Vagina (tissue), 2 donors: ENCODE measurements around the gene BMERB1. TPM values are rescaled to one million over a fixed set of nuclear protein-coding genes. Genes with fewer than 3 reads are reported as not detected.
"Not testable (repeated sequence)": the region's sequence is repeated elsewhere in the genome, so short reads cannot be mapped to it uniquely, and the experiment has no call there.

Source experiments
- DNase-seq, 2 donors: peaks; one replicate each; pipeline ENCODE4 v3.0.0-alpha.2; 2017; ENCODE audit errors: extremely low spot score in 2 of 2
- H3K27ac ChIP-seq: fragments of 200-600 bp; sonication (generic); one replicate; pipeline ENCODE4 v1.5.1; 2019
- H3K27me3 ChIP-seq: fragments of 200-600 bp; sonication (generic); one replicate; pipeline ENCODE4 v1.5.1; 2019
- H3K36me3 ChIP-seq, 2 donors: fragments of 200-600 bp; sonication (generic); one replicate each; pipeline ENCODE4 v1.5.1; 2017 to 2019
- H3K4me1 ChIP-seq: fragments of 200-600 bp; sonication (generic); one replicate; pipeline ENCODE4 v1.5.1; 2019
- H3K4me3 ChIP-seq, 2 donors: fragments of 200-600 bp; sonication (generic); 1 replicate in 1 of 2; 2 replicates in 1 of 2; pipeline ENCODE4 v1.5.1; 2016 to 2019
- H3K9me3 ChIP-seq: fragments of 200-600 bp; sonication (generic); one replicate; pipeline ENCODE4 v1.5.1; 2019
- CTCF ChIP-seq, 3 experiments: fragments of 450-650 bp in 2 of 3; fragments of 200-600 bp in 1 of 3; sonication (generic) in 1 of 3; IDR thresholded peaks; one replicate each; pipeline ENCODE4 v1.5.1; 2017 to 2019; ENCODE audit warnings: antibody characterized with exemption in 3 of 3, mild to moderate bottlenecking in 2 of 3, moderate library complexity in 2 of 3
- POLR2A ChIP-seq, 2 donors: fragments of 450-650 bp; IDR thresholded peaks; one replicate each; pipeline ENCODE4 v1.6.1; 2017; ENCODE audit warnings: antibody characterized with exemption in 2 of 2, mild to moderate bottlenecking in 2 of 2, moderate library complexity in 2 of 2
- POLR2AphosphoS5 ChIP-seq, 2 donors: sonication (generic); formaldehyde crosslinking; IDR thresholded peaks; one replicate each; pipeline ENCODE4 v1.9.0; 2017; ENCODE audit warnings: antibody characterized with exemption in 2 of 2, mild to moderate bottlenecking in 2 of 2, low read depth in 1 of 2; ENCODE audit not compliant: insufficient read depth in 1 of 2
- intact Hi-C: fragments of 100-400 bp; cut with DNase I; formaldehyde crosslinking; loops from one replicate; pipeline ENCODE4 v1.15.1; 2023
- total RNA-seq: library from RNA; depleted of rRNA; stranded (reverse); fragments of >200 nt; gene quantifications from one replicate; pipeline ENCODE4 v1.2.3, GENCODE V29; 2016

Gene BMERB1
- total RNA-seq, 1 donor from 2014 or later: 46.9 TPM

DNA sequence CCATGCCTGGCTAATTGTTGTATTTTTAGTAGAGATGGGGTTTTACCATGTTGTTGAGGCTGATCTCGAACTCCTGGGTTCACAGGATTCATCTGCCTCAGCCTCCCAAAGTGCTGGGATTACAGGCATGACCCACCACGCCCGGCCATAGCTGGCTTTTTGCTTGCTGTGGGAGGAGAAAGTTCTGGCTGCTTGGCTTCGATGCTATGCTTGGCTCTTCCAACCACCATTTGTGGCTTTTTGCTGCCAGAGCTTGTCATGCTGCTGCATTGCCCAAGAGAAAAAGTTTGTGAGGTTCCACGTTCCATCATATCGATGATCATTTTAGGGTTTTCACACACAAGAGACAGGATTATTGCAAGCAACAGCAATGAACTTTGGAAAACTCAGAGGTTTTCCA, 16.2 kb downstream of the BMERB1 start:
- no peak overlapping the region for H3K4me3 ChIP-seq
- intact Hi-C loops: no loop called here
- H3K4me1 ChIP-seq: no peaks in the 10 kb centered on the region
- H3K9me3 ChIP-seq: no peaks in the 10 kb centered on the region
- H3K36me3 ChIP-seq: no peaks in the 10 kb centered on the region
- no peaks in the 10 kb centered on the region for H3K27me3 ChIP-seq
- no peak for DNase-seq
- peak overlapping the region; percentile 11 for H3K27ac ChIP-seq
- no peak for TF ChIP-seq POLR2A (IDR thresholded peaks at IDR 0.05)
- TF ChIP-seq POLR2AphosphoS5 (IDR thresholded peaks at IDR 0.05; ENCODE audit: insufficient read depth in 1 of 2, low read depth in 1 of 2): no peak

DNA sequence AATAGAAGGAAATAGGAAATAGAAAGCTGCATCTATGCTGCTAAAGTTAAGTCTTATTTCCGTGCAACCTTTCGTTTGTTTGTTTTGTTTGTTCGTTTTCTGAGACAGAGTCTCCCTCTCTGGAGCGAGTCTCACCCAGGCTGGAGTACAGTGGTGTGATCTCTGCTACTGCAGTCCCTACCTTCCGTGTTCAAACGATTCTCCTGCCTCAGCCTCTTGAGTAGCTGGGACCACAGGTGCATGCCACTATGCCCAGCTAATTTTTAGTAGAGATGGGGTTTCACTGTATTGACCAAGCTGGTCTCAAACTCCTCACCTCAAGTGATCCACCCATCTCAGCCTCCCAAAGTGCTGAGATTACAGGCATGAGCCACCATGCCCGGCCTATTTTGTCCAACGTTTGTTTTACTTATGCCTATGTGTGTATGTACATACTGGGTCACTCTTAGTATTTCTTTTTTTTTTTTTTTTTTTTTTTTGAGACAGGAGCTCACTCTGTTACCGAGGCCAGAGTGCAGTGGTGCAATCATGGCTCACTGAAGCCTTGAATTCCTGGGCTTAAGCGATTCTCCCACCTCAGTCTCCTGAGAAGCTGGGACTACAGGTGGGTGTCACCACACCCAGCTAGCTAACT, 16.8 kb downstream of the BMERB1 start:
- intact Hi-C loops: no loop called here

DNA sequence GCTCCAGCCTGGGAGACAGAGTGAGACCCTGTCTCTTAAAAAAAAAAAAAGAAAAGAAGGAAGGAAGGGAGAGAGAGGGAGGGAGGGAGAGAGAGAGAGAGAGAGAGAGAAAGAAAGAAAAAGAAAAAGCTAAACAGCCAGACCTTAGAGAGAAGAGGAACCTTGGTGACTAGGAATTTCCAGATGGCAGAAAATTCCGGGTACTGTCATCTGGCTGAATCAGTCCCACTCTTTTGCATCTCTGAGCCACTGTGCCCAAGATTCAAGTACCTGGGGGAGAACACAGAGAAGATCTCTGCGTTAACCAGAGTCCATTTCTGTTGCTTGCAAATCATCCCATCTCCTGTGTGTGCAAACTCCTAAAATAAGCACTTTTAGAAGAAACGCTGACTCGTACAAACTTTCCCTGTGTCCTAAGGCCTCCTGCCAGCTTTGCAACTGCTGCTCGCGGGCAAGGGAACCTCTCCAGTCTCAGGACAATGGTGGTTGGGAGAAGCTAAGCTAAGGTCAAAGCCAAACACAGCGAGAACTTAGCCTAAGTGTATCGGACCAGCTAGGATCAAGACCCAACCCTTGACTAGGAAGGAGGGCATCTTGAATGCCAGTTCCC, 18.0 kb downstream of the BMERB1 start:
- Histone ChIP-seq H3K27me3 (no peaks in the 10 kb centered on the region), H3K9me3 (no peaks in the 10 kb centered on the region), H3K4me3 (no peak overlapping the region), H3K36me3 (no peaks in the 10 kb centered on the region), H3K4me1 (no peaks in the 10 kb centered on the region), H3K27ac (no peak overlapping the region)
- no peak for TF ChIP-seq CTCF (IDR thresholded peaks at IDR 0.05)
- TF ChIP-seq POLR2A (IDR thresholded peaks at IDR 0.05): no peak
- TF ChIP-seq POLR2AphosphoS5 (IDR thresholded peaks at IDR 0.05; ENCODE audit: insufficient read depth in 1 of 2, low read depth in 1 of 2): no peak
- no peak for DNase-seq
- intact Hi-C loops: no loop called here

More for the DNA sequence above, 16.8 kb downstream of the BMERB1 start:
- Histone ChIP-seq H3K4me1 (no peaks in the 10 kb centered on the region), H3K27ac (no peak overlapping the region), H3K4me3 (no peak overlapping the region), H3K27me3 (no peaks in the 10 kb centered on the region), H3K9me3 (no peaks in the 10 kb centered on the region), H3K36me3 (no peaks in the 10 kb centered on the region)
- no peak for DNase-seq
- no peak for TF ChIP-seq CTCF (IDR thresholded peaks at IDR 0.05)
- no peak for TF ChIP-seq POLR2A (IDR thresholded peaks at IDR 0.05)
- TF ChIP-seq POLR2AphosphoS5 (IDR thresholded peaks at IDR 0.05; ENCODE audit: insufficient read depth in 1 of 2, low read depth in 1 of 2): no peak

- H3K9me3 ChIP-seq, H3K27ac ChIP-seq, H3K4me3 ChIP-seq, H3K36me3 ChIP-seq, H3K4me1 ChIP-seq, intact Hi-C loops, DNase-seq, H3K27me3 ChIP-seq: not testable (repeated sequence)
Measured at GRCh38 chr16:15453296-15453695, 18.9 kb downstream of the BMERB1 start.

GRCh38 chr16:15454933-15455332, 20.5 kb downstream of the BMERB1 start:
- H3K36me3 ChIP-seq, H3K27ac ChIP-seq, H3K4me3 ChIP-seq, H3K9me3 ChIP-seq, DNase-seq, H3K27me3 ChIP-seq, intact Hi-C loops, H3K4me1 ChIP-seq: not testable (repeated sequence)

DNA sequence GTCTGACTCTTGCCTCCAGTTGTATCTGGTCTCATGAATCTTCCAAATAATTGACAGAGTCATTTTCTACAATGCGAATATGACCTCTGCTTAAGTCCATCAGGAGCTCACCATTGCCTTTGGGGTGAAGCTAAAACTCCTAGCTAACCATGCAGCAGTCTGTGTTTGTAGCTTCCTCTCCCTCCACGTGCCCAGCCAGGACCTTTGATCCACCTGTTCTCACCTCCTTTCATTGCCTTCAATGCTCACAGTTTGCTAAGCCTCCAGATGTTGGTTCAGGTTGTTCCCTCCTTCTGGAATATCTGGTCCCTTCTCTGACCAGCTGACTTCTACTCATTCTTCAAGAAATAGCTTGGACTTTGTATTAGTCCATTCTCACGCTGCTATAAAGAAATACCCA, 23.0 kb downstream of the BMERB1 start:
- intact Hi-C loops: no loop called here
- H3K27me3 ChIP-seq: no peaks in the 10 kb centered on the region
- H3K4me1 ChIP-seq: no peaks in the 10 kb centered on the region
- no peak for TF ChIP-seq POLR2AphosphoS5 (IDR thresholded peaks at IDR 0.05; ENCODE audit: insufficient read depth in 1 of 2, low read depth in 1 of 2)
- no peak for DNase-seq
- H3K27ac ChIP-seq: no peak overlapping the region
- H3K9me3 ChIP-seq: no peaks in the 10 kb centered on the region
- H3K4me3 ChIP-seq: no peak overlapping the region
- H3K36me3 ChIP-seq: no peaks in the 10 kb centered on the region

GRCh38 chr16:15457958-15458357, 23.6 kb downstream of the BMERB1 start:
- H3K36me3 ChIP-seq: no peaks in the 10 kb centered on the region
- H3K27ac ChIP-seq: no peak overlapping the region
- H3K4me3 ChIP-seq: no peak overlapping the region
- no peak for DNase-seq
- H3K27me3 ChIP-seq: no peaks in the 10 kb centered on the region
- H3K9me3 ChIP-seq: no peaks in the 10 kb centered on the region
- no peaks in the 10 kb centered on the region for H3K4me1 ChIP-seq
- intact Hi-C loops: no loop called here
- TF ChIP-seq CTCF (IDR thresholded peaks at IDR 0.05) (no peak), POLR2AphosphoS5 (IDR thresholded peaks at IDR 0.05; ENCODE audit: insufficient read depth in 1 of 2, low read depth in 1 of 2) (no peak), POLR2A (IDR thresholded peaks at IDR 0.05) (no peak)
